ENCODE results near the gene COL8A1. TPM values are rescaled to one million over a fixed set of nuclear protein-coding genes. Genes with fewer than 3 reads are reported as not detected.

Gene COL8A1
- total and polyA plus RNA-seq, 9 of the 15 experiments (the other 6 are each of a cell fraction or from before 2014, with no cell fraction given) = 0.07 TPM; not detected in 8

- 2% methylated on average over 8 of the region's 8 CpGs for WGBS (ENCODE audit: insufficient coverage, low coverage, missing lambda C conversion rate)
- H3K9ac ChIP-seq (ENCODE audit: insufficient read depth in 1 of 2, low read depth in 2 of 2, low read length in 2 of 2) = no peak overlapping the region
- no peaks in the 10 kb centered on the region for H3K4me1 ChIP-seq (replicated peaks in 1 of 2; ENCODE audit: control insufficient read depth in 2 of 2, insufficient read depth in 2 of 2, low read length in 2 of 2)
- no peak overlapping the region for H3K4me3 ChIP-seq
- DNase-seq (ENCODE audit: extremely low read depth in 1 of 4, low spot score in 3 of 4) = peak; percentile 22 to 50 (median 27)
- intact Hi-C loops (cut with micrococcal nuclease) = no loop called here
- no peaks in the 10 kb centered on the region for H3K9me3 ChIP-seq (replicated peaks; ENCODE audit: control insufficient read depth, insufficient read depth, low read depth, low read length)
- no TSS peak for BruUV-seq (replicated peaks)
- no peak overlapping the region for H2AFZ ChIP-seq (ENCODE audit: low read depth, low read length)
- H3K27me3 ChIP-seq (ENCODE audit: control insufficient read depth in 2 of 2, insufficient read depth in 2 of 2, low read length in 2 of 2) = no peaks in the 10 kb centered on the region
- no peaks in the 10 kb centered on the region for H3K9me1 ChIP-seq (ENCODE audit: control insufficient read depth, insufficient read depth, low read length)
- no peaks in the 10 kb centered on the region for H4K20me1 ChIP-seq (replicated peaks; ENCODE audit: control insufficient read depth, insufficient read depth, low read length)
- H3K36me3 ChIP-seq (ENCODE audit: control insufficient read depth, insufficient read depth, low read length) = no peaks in the 10 kb centered on the region
- ATAC-seq = peak; percentile 80
- ChIA-PET CTCF (ENCODE audit: low intra/inter-chr PET ratio) (interaction anchor here (1.0 to 1.1 kb wide), 2 partner anchors 869 to 1648 kb away, joined by 4 read pairs; no protein-coding TSS in a partner anchor), POLR2A (no interaction called here)
- no peaks in the 10 kb centered on the region for H3K79me2 ChIP-seq (ENCODE audit: control insufficient read depth, insufficient read depth, low read length)
- peak; percentile 77 for FAIRE-seq
- in situ Hi-C loops (cut with MboI) = no loop called here
- H3K4me2 ChIP-seq (ENCODE audit: insufficient read depth, low read length) = no peak overlapping the region
- H3K27ac ChIP-seq (ENCODE audit: extremely low read depth, low read depth, low read length) = no peak overlapping the region
- no peak for TF ChIP-seq ZMIZ1 (IDR thresholded peaks at IDR 0.05; ENCODE audit: low read depth in 2 of 2, low read length in 2 of 2)
- no peak for TF ChIP-seq BHLHE40 (IDR thresholded peaks at IDR 0.05; ENCODE audit: low read length)
- no peak for TF ChIP-seq HES1 (IDR thresholded peaks at IDR 0.05; ENCODE audit: low read depth)
- TF ChIP-seq JUNB (CRISPR knock-in tag; conservative IDR thresholded peaks at IDR 0.05) = no peak
- no peak for TF ChIP-seq JUND (IDR thresholded peaks at IDR 0.05; ENCODE audit: borderline replicate concordance, low read depth, low read length)
- TF ChIP-seq JUND (tag; IDR thresholded peaks at IDR 0.05; ENCODE audit: borderline replicate concordance, low read depth, low read length) = no peak
- no peak for TF ChIP-seq CBFA2T3 (IDR thresholded peaks at IDR 0.05)
- no peak for TF ChIP-seq ZBTB11 (CRISPR knock-in tag; IDR thresholded peaks at IDR 0.05)
- no peak for TF ChIP-seq DIDO1 (tag; IDR thresholded peaks at IDR 0.05; ENCODE audit: low read depth)
- TF ChIP-seq CEBPB (tag; IDR thresholded peaks at IDR 0.05) = no peak
- TF ChIP-seq ELK1 (CRISPR knock-in tag; IDR thresholded peaks at IDR 0.05) = no peak
- TF ChIP-seq CBFB (CRISPR knock-in tag; IDR thresholded peaks at IDR 0.05) = no peak
Measured at GRCh38 chr3:99686955-99687612, 48.7 kb downstream of the COL8A1 start.
